SK-N-SH treated with all-trans-retinoic acid at 6 μM for 48 hours (cell line): Measurements from ENCODE around the gene ZSCAN5B.
A peak's percentile ranks its signal among the peaks of the same experiment; 100 is the strongest.

ENCODE experiments used
- ATAC-seq: fragments of 200-7000 bp; cut with Tn5 transposase; 3 replicates; pipeline ENCODE4 v1.9.1; 2020; ENCODE audit warnings: mild to moderate bottlenecking, moderate library complexity
- ARNTL ChIP-seq: fragments of 450-650 bp; formaldehyde crosslinking; IDR thresholded peaks from 2 replicates; pipeline ENCODE4 v1.5.0; 2020; ENCODE audit warnings: low read depth, mild to moderate bottlenecking, moderate library complexity, borderline replicate concordance
- BACH2 ChIP-seq: fragments of 250-450 bp; sonication (Bioruptor Pico); IDR thresholded peaks from 2 replicates; pipeline ENCODE4 v1.9.0; 2021; ENCODE audit warnings: mild to moderate bottlenecking, borderline replicate concordance
- CREB5 ChIP-seq: fragments of 250-450 bp; sonication (Bioruptor Pico); IDR thresholded peaks from 2 replicates; pipeline ENCODE4 v1.5.1; 2020; ENCODE audit warnings: low read depth, mild to moderate bottlenecking, moderate library complexity
- CSDC2 ChIP-seq: fragments of 250-450 bp; sonication (Bioruptor Pico); IDR thresholded peaks from 2 replicates; pipeline ENCODE4 v1.5.0; 2020; ENCODE audit warnings: mild to moderate bottlenecking, moderate library complexity
- CSRNP3 ChIP-seq: fragments of 250-450 bp; sonication (Bioruptor Pico); IDR thresholded peaks from 2 replicates; pipeline ENCODE4 v1.5.1; 2021; ENCODE audit warnings: mild to moderate bottlenecking, moderate library complexity
- ESRRG ChIP-seq: fragments of 250-450 bp; sonication (Bioruptor Pico); IDR thresholded peaks from 2 replicates; pipeline ENCODE4 v1.6.1; 2021; ENCODE audit warnings: mild to moderate bottlenecking
- GLIS3 ChIP-seq: fragments of 250-450 bp; sonication (Bioruptor Pico); IDR thresholded peaks from 2 replicates; pipeline ENCODE4 v1.5.0; 2020; ENCODE audit warnings: mild to moderate bottlenecking, moderate library complexity
- ISL1 ChIP-seq: fragments of 250-450 bp; sonication (Bioruptor Pico); IDR thresholded peaks from 2 replicates; pipeline ENCODE4 v2.1.2; 2022; ENCODE audit warnings: mild to moderate bottlenecking, moderate library complexity
- OSR1 ChIP-seq: fragments of 250-450 bp; sonication (Bioruptor Pico); IDR thresholded peaks from 2 replicates; pipeline ENCODE4 v1.8.0; 2022; ENCODE audit warnings: moderate library complexity, mild to moderate bottlenecking, inconsistent platforms
- PATZ1 ChIP-seq: fragments of 250-450 bp; sonication (Bioruptor Pico); IDR thresholded peaks from 2 replicates; pipeline ENCODE4 v1.8.0; 2020; ENCODE audit warnings: mild to moderate bottlenecking, moderate library complexity, borderline replicate concordance
- POU6F1 ChIP-seq: fragments of 250-450 bp; sonication (Bioruptor Pico); IDR thresholded peaks from 2 replicates; pipeline ENCODE4 v1.8.0; 2021; ENCODE audit warnings: low read depth, mild to moderate bottlenecking, moderate library complexity, borderline replicate concordance
- RARB ChIP-seq: fragments of 250-450 bp; sonication (Bioruptor Pico); IDR thresholded peaks from 2 replicates; pipeline ENCODE4 v1.8.0; 2021; ENCODE audit warnings: mild to moderate bottlenecking, moderate library complexity
- SNAI2 ChIP-seq: fragments of 250-450 bp; sonication (Bioruptor Pico); IDR thresholded peaks from 2 replicates; pipeline ENCODE4 v1.5.0; 2020; ENCODE audit warnings: mild to moderate bottlenecking, moderate library complexity
- TCF4 ChIP-seq: fragments of 250-450 bp; sonication (Bioruptor Pico); IDR thresholded peaks from 2 replicates; pipeline ENCODE4 v1.8.0; 2021; ENCODE audit warnings: mild to moderate bottlenecking, moderate library complexity, borderline replicate concordance
- TOX ChIP-seq: fragments of 250-450 bp; sonication (Bioruptor Pico); IDR thresholded peaks from 2 replicates; pipeline ENCODE4 v1.8.0; 2021; ENCODE audit warnings: mild to moderate bottlenecking, moderate library complexity, borderline replicate concordance
- TSHZ2 ChIP-seq: fragments of 250-450 bp; sonication (Bioruptor Pico); IDR thresholded peaks from 2 replicates; pipeline ENCODE4 v1.5.0; 2020; ENCODE audit warnings: mild to moderate bottlenecking, moderate library complexity
- ZC3H10 ChIP-seq: fragments of 250-450 bp; sonication (Bioruptor Pico); IDR thresholded peaks from 2 replicates; pipeline ENCODE4 v1.5.1; 2021; ENCODE audit warnings: mild to moderate bottlenecking, moderate library complexity
- ZFP3 ChIP-seq: fragments of 250-450 bp; sonication (Bioruptor Pico); IDR thresholded peaks from 2 replicates; pipeline ENCODE4 v1.5.0; 2020; ENCODE audit warnings: mild to moderate bottlenecking, moderate library complexity
- ZFP30 ChIP-seq: fragments of 450-650 bp; formaldehyde crosslinking; IDR thresholded peaks from 2 replicates; pipeline ENCODE4 v1.5.0; 2022; ENCODE audit warnings: mild to moderate bottlenecking, moderate library complexity
- ZNF565 ChIP-seq: fragments of 450-650 bp; formaldehyde crosslinking; conservative IDR thresholded peaks from 2 replicates; pipeline ENCODE4 v1.5.0; 2020; ENCODE audit warnings: low read depth, mild to moderate bottlenecking, moderate library complexity
- ZNF8 ChIP-seq: fragments of 450-650 bp; formaldehyde crosslinking; IDR thresholded peaks from 2 replicates; pipeline ENCODE4 v1.5.0; 2020; ENCODE audit warnings: mild to moderate bottlenecking, moderate library complexity

The ZSCAN5B gene

GRCh38 chr19:56155124-56155687 lies 42.4 kb downstream of the ZSCAN5B start:
- TF ChIP-seq OSR1 (no peak), TOX (no peak), POU6F1 (no peak), CSDC2 (CRISPR knock-in tag) (no peak), ZFP30 (CRISPR knock-in tag) (no peak), ZFP3 (CRISPR knock-in tag) (no peak), GLIS3 (CRISPR knock-in tag) (no peak), ESRRG (CRISPR knock-in tag) (no peak), CREB5 (CRISPR knock-in tag) (no peak), ZC3H10 (no peak), ZNF565 (CRISPR knock-in tag) (no peak), TSHZ2 (no peak), ISL1 (CRISPR knock-in tag) (no peak), CSRNP3 (CRISPR knock-in tag) (no peak), SNAI2 (CRISPR knock-in tag) (no peak)
- peak; percentile 64; the same call in 2 of the 3 replicates for ATAC-seq

- ATAC-seq = no peak
- TF ChIP-seq CSRNP3 (CRISPR knock-in tag) = no peak
Measured at GRCh38 chr19:56153507-56153906, 44.1 kb downstream of the ZSCAN5B start.

GRCh38 chr19:56152644-56153043 lies 44.9 kb downstream of the ZSCAN5B start:
- TF ChIP-seq ZNF8 (CRISPR knock-in tag) = no peak
- no peak for TF ChIP-seq ARNTL (CRISPR knock-in tag)
- no peak for TF ChIP-seq TOX
- no peak for TF ChIP-seq ZNF565 (CRISPR knock-in tag)
- no peak for TF ChIP-seq ISL1 (CRISPR knock-in tag)
- TF ChIP-seq BACH2 (CRISPR knock-in tag) = no peak
- TF ChIP-seq TSHZ2 = no peak
- TF ChIP-seq OSR1 = no peak
- no peak for TF ChIP-seq ZFP30 (CRISPR knock-in tag)
- no peak for TF ChIP-seq TCF4 (CRISPR knock-in tag)
- TF ChIP-seq ZFP3 (CRISPR knock-in tag) = no peak
- no peak for TF ChIP-seq RARB
- TF ChIP-seq PATZ1 (CRISPR knock-in tag) = no peak
- no peak for TF ChIP-seq CSDC2 (CRISPR knock-in tag)
- no peak for TF ChIP-seq GLIS3 (CRISPR knock-in tag)
- no peak for ATAC-seq
